ENCODE measurements around the gene NPIPB8.
"Not testable (repeated sequence)": the region's sequence is repeated elsewhere in the genome, so short reads cannot be mapped to it uniquely, and the experiment has no call there.

The NPIPB8 gene

GRCh38 chr16:28637765-28638164 lies at the start of gene NPIPB8:
Gene NPIPB8, plus strand, starts transcription at chr16:28638065. Its CDS starts 296 bp downstream, at chr16:28638361.
- not testable (repeated sequence) for DNase-seq (ENCODE audit: low read depth)

GRCh38 chr16:28589069-28589468 lies 48.8 kb upstream of the NPIPB8 start:
- no peak for DNase-seq (ENCODE audit: low read depth)

- DNase-seq (ENCODE audit: low read depth): no peak
These were observed 47.9 kb upstream of the NPIPB8 start for GRCh38 chr16:28589930-28590329.

GRCh38 chr16:28590384-28591340 lies 47.2 kb upstream of the NPIPB8 start:
- DNase-seq (ENCODE audit: low read depth): no peak

GRCh38 chr16:28591355-28591754 lies 46.5 kb upstream of the NPIPB8 start:
- no peak for DNase-seq (ENCODE audit: low read depth)

- DNase-seq (ENCODE audit: low read depth): no peak
These were observed 45.4 kb upstream of the NPIPB8 start for GRCh38 chr16:28592511-28592910.

GRCh38 chr16:28592979-28593553 lies 44.8 kb upstream of the NPIPB8 start:
- no peak for DNase-seq (ENCODE audit: low read depth)

GRCh38 chr16:28595451-28595850 lies 42.4 kb upstream of the NPIPB8 start:
- not testable (repeated sequence) for DNase-seq (ENCODE audit: low read depth)

GRCh38 chr16:28596115-28596630 lies 41.7 kb upstream of the NPIPB8 start:
- DNase-seq (ENCODE audit: low read depth): no peak

GRCh38 chr16:28596840-28597691 lies 40.8 kb upstream of the NPIPB8 start, which contains the start of gene SULT1A2:
Gene SULT1A2, minus strand, starts transcription at chr16:28597050. Its CDS starts 1,120 bp downstream, at chr16:28595930.
- no peak for DNase-seq (ENCODE audit: low read depth)

- DNase-seq (ENCODE audit: low read depth): no peak
These were observed 40.1 kb upstream of the NPIPB8 start for GRCh38 chr16:28597692-28598261.

GRCh38 chr16:28599377-28600285 lies 38.2 kb upstream of the NPIPB8 start:
- DNase-seq (ENCODE audit: low read depth): not testable (repeated sequence)

- not testable (repeated sequence) for DNase-seq (ENCODE audit: low read depth)
These were observed 36.9 kb upstream of the NPIPB8 start for GRCh38 chr16:28600965-28601364.

- DNase-seq (ENCODE audit: low read depth): not testable (repeated sequence)
These were observed 36.3 kb upstream of the NPIPB8 start for GRCh38 chr16:28601589-28601988.

GRCh38 chr16:28602062-28602461 lies 35.8 kb upstream of the NPIPB8 start:
- DNase-seq (ENCODE audit: low read depth): not testable (repeated sequence)

GRCh38 chr16:28602529-28602928 lies 35.3 kb upstream of the NPIPB8 start:
- DNase-seq (ENCODE audit: low read depth): no peak

- no peak for DNase-seq (ENCODE audit: low read depth)
These were observed 34.3 kb upstream of the NPIPB8 start for GRCh38 chr16:28603381-28604185.

- DNase-seq (ENCODE audit: low read depth): no peak
These were observed 33.7 kb upstream of the NPIPB8 start for GRCh38 chr16:28604186-28604565.

- DNase-seq (ENCODE audit: low read depth): no peak
These were observed 31.4 kb upstream of the NPIPB8 start for GRCh38 chr16:28606291-28607115.

Measured in HS-27A (cell line).